Loucy (cell line): Measurements from ENCODE around the gene GRID1.

Experiments
- H2AFZ ChIP-seq: fragments of 200-600 bp; sonication (generic); 2 replicates; pipeline ENCODE4 v1.6.0; 2016; ENCODE audit warnings: antibody characterized with exemption, mild to moderate bottlenecking, low read length, moderate library complexity
- H3F3A ChIP-seq: fragments of 200-600 bp; 2 replicates; pipeline ENCODE4 v1.6.0; 2016; ENCODE audit warnings: antibody characterized with exemption, low read depth, mild to moderate bottlenecking
- H3K27me3 ChIP-seq: fragments of 200-600 bp; sonication (generic); 2 replicates; pipeline ENCODE4 v1.6.1; 2014; ENCODE audit warnings: low read length, mild to moderate bottlenecking; ENCODE audit not compliant: insufficient read depth, poor library complexity, severe bottlenecking
- H3K36me3 ChIP-seq: fragments of 200-600 bp; sonication (generic); 2 replicates; pipeline ENCODE4 v1.6.1; 2016; ENCODE audit warnings: low read length; ENCODE audit not compliant: insufficient read depth
- H3K4me1 ChIP-seq: fragments of 200-600 bp; sonication (generic); 2 replicates; pipeline ENCODE4 v1.5.1; 2014; ENCODE audit warnings: low read length, mild to moderate bottlenecking; ENCODE audit not compliant: insufficient read depth, poor library complexity, severe bottlenecking
- H3K4me2 ChIP-seq: fragments of 200-600 bp; sonication (generic); 2 replicates; pipeline ENCODE4 v1.6.0; 2014; ENCODE audit warnings: antibody characterized with exemption, low read length, low read depth, mild to moderate bottlenecking; ENCODE audit not compliant: poor library complexity, severe bottlenecking
- H3K4me3 ChIP-seq: fragments of 200-600 bp; sonication (generic); 2 replicates; pipeline ENCODE4 v1.5.1; 2014; ENCODE audit warnings: low read length, mild to moderate bottlenecking, mixed read lengths; ENCODE audit not compliant: poor library complexity, severe bottlenecking
- H3K79me2 ChIP-seq: fragments of 200-600 bp; sonication (generic); 2 replicates; pipeline ENCODE4 v1.6.1; 2014; ENCODE audit warnings: low read length; ENCODE audit not compliant: insufficient read depth
- H3K9ac ChIP-seq: fragments of 200-600 bp; sonication (generic); 2 replicates; pipeline ENCODE4 v1.6.0; 2014; ENCODE audit warnings: mild to moderate bottlenecking, low read depth, low read length, moderate library complexity; ENCODE audit not compliant: poor library complexity, severe bottlenecking
- H3K9me2 ChIP-seq: fragments of 200-600 bp; sonication (generic); replicated peaks from 2 replicates; pipeline ENCODE4 v1.6.1; 2016; ENCODE audit warnings: low read depth, low read length, mixed read lengths
- H3K9me3 ChIP-seq: fragments of 200-600 bp; sonication (generic); 2 replicates; pipeline ENCODE4 v1.6.1; 2014; ENCODE audit warnings: mild to moderate bottlenecking, antibody characterized with exemption, low read length, low read depth; ENCODE audit not compliant: insufficient read depth
- H4K20me1 ChIP-seq: fragments of 200-600 bp; sonication (generic); 2 replicates; pipeline ENCODE4 v1.6.0; 2014; ENCODE audit warnings: antibody characterized with exemption, low read length, mild to moderate bottlenecking; ENCODE audit not compliant: insufficient read depth, poor library complexity, severe bottlenecking
- EZH2phosphoT487 ChIP-seq: fragments of 200-600 bp; IDR thresholded peaks from 2 replicates; pipeline ENCODE4 v1.6.1; 2018; ENCODE audit warnings: antibody characterized with exemption, mild to moderate bottlenecking, moderate library complexity, borderline replicate concordance
- TF ChIP-seq, protein P1 (sequence below): fragments of 200-600 bp; sonication (generic); conservative IDR thresholded peaks from 2 replicates; pipeline ENCODE4 v1.5.1; 2014; ENCODE audit warnings: mild to moderate bottlenecking, antibody characterized with exemption, low read length

GRID1 gene

DNA sequence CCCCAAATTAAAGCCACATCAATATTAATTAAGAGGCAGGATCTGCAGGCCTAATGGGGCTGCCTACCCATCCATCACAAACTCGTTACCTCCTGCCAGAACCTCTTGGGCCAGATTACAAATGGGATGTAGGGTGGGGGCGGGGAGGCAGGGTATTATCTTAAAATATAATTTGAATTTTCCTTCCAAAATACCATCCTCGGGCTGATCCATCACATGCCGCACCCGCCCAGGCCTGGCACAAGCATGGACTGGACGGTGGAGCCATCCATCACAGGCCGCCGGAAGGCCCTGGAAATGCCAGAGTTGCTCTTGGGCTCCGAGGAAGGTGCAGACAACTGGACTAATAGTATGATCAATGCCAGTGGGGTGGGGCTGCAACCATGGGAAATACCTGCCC lies 212.8 kb downstream of the GRID1 start:
- Histone ChIP-seq H3K4me2 (no peak overlapping the region), H3K79me2 (no peaks in the 10 kb centered on the region), H2AFZ (no peak overlapping the region), H3F3A (no peaks in the 10 kb centered on the region), H3K4me3 (no peak overlapping the region), H3K4me1 (no peaks in the 10 kb centered on the region), H3K36me3 (no peaks in the 10 kb centered on the region), H3K9me3 (no peaks in the 10 kb centered on the region; the same call in 1 of the 2 replicates), H4K20me1 (no peaks in the 10 kb centered on the region), H3K9ac (no peak overlapping the region), H3K27me3 (no peaks in the 10 kb centered on the region), H3K9me2 (no peaks in the 10 kb centered on the region)
- no peak for TF ChIP-seq EZH2phosphoT487
- TF ChIP-seq, protein P1, sequence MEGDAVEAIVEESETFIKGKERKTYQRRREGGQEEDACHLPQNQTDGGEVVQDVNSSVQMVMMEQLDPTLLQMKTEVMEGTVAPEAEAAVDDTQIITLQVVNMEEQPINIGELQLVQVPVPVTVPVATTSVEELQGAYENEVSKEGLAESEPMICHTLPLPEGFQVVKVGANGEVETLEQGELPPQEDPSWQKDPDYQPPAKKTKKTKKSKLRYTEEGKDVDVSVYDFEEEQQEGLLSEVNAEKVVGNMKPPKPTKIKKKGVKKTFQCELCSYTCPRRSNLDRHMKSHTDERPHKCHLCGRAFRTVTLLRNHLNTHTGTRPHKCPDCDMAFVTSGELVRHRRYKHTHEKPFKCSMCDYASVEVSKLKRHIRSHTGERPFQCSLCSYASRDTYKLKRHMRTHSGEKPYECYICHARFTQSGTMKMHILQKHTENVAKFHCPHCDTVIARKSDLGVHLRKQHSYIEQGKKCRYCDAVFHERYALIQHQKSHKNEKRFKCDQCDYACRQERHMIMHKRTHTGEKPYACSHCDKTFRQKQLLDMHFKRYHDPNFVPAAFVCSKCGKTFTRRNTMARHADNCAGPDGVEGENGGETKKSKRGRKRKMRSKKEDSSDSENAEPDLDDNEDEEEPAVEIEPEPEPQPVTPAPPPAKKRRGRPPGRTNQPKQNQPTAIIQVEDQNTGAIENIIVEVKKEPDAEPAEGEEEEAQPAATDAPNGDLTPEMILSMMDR = no peak

DNA sequence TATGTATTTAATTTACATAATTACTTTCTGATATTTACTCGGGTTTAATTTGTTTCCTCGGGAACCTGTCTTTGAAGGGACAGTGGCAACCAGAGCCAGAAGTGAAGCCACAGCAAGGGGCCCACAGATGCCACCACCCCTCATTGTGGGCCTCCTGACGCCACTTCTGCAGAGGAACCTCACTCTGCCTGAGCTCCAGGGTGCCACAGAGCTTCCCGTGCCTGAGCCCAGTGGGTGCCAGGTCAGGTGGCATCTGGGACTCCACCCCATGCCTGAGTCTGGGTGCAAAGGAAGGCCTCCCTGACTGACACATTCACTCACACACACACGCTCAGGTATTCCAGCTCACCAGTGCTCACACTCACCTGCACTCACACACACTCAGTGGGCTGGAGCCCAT lies 213.7 kb downstream of the GRID1 start:
- Histone ChIP-seq H3K4me3 (no peak overlapping the region), H3K9me2 (no peaks in the 10 kb centered on the region), H3K4me2 (no peak overlapping the region), H3K36me3 (no peaks in the 10 kb centered on the region), H3K27me3 (no peaks in the 10 kb centered on the region), H3F3A (no peaks in the 10 kb centered on the region), H3K9ac (no peak overlapping the region), H4K20me1 (no peaks in the 10 kb centered on the region), H2AFZ (no peak overlapping the region), H3K4me1 (no peaks in the 10 kb centered on the region), H3K9me3 (no peaks in the 10 kb centered on the region), H3K79me2 (no peaks in the 10 kb centered on the region)
- TF ChIP-seq EZH2phosphoT487 = no peak
- TF ChIP-seq, protein P1 = no peak

DNA sequence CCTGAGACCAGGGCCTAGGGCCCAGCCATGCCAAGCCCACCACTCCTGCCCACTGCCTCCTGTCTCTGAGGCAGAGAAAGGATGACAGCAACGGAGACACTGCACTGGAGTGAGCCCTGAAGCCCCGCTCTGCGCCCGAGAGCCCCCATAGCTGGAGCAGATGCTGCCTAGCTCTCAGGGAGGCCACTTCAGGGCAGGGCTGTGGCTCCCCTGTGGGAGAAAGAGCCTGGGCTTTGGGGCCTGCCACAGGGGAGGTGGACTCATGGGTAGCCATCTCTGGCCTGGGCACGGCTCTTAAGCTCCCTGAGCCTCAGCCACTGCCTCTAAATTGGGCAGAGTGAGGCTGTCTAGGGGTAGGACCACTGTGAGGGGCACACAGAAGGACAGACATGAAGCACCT lies 214.2 kb downstream of the GRID1 start:
- H3K27me3 ChIP-seq = no peaks in the 10 kb centered on the region
- no peaks in the 10 kb centered on the region for H3K79me2 ChIP-seq
- no peaks in the 10 kb centered on the region for H4K20me1 ChIP-seq
- H3K36me3 ChIP-seq = no peaks in the 10 kb centered on the region
- H3F3A ChIP-seq = no peaks in the 10 kb centered on the region
- H3K4me2 ChIP-seq = no peak overlapping the region
- no peaks in the 10 kb centered on the region for H3K9me2 ChIP-seq
- no peak overlapping the region for H3K9ac ChIP-seq
- no peaks in the 10 kb centered on the region for H3K9me3 ChIP-seq
- no peak overlapping the region for H3K4me3 ChIP-seq
- no peak overlapping the region for H2AFZ ChIP-seq
- no peaks in the 10 kb centered on the region for H3K4me1 ChIP-seq
- TF ChIP-seq EZH2phosphoT487 = no peak
- TF ChIP-seq, protein P1 = no peak
